ENCODE data around the gene SLC1A7.

SLC1A7 gene

GRCh38 chr1:53075761-53076163 lies 66.7 kb downstream of the SLC1A7 start:
- H4K8ac ChIP-seq (ENCODE audit: low read depth, low read length) = no peak overlapping the region
- H3K79me1 ChIP-seq (ENCODE audit: low read length) = no peaks in the 10 kb centered on the region
- no peak overlapping the region for H3K56ac ChIP-seq (ENCODE audit: low read length)
- H3K4me1 ChIP-seq (ENCODE audit: control insufficient read depth, low read depth, low read length) = no peaks in the 10 kb centered on the region
- no peaks in the 10 kb centered on the region for H3K27me3 ChIP-seq (ENCODE audit: insufficient read depth, low read length, poor library complexity)
- no peak overlapping the region for H2BK5ac ChIP-seq (ENCODE audit: low read length)
- no peak overlapping the region for H4K5ac ChIP-seq (ENCODE audit: low read length)
- no peak overlapping the region for H3K18ac ChIP-seq (ENCODE audit: low read length)
- H3K4me3 ChIP-seq (ENCODE audit: low read length) = no peak overlapping the region
- no peaks in the 10 kb centered on the region for H3K36me3 ChIP-seq (ENCODE audit: control insufficient read depth, insufficient read depth, low read length)
- H3K79me2 ChIP-seq (ENCODE audit: control insufficient read depth, insufficient read depth, low read length) = no peaks in the 10 kb centered on the region
- no peak overlapping the region for H2BK15ac ChIP-seq (replicated peaks; ENCODE audit: low read depth)
- no peak overlapping the region for H3K4ac ChIP-seq (ENCODE audit: low read depth, low read length)
- no peak overlapping the region for H3K27ac ChIP-seq (ENCODE audit: low read depth, low read length)
- no CpG with 5 or more reads among the region's 8 CpGs for WGBS (ENCODE audit: extremely low coverage, insufficient coverage, low lambda C conversion rate)
- H2AK5ac ChIP-seq (ENCODE audit: low read length) = no peak overlapping the region
- DNase-seq = no peak
- H3K4me2 ChIP-seq (ENCODE audit: low read length) = no peak overlapping the region
- no peak overlapping the region for H3K23ac ChIP-seq (ENCODE audit: low read length)
- no peak overlapping the region for H2BK120ac ChIP-seq (ENCODE audit: low read depth, low read length)
- no peak overlapping the region for H3K9ac ChIP-seq (ENCODE audit: low read length)

- no peak overlapping the region for H2BK15ac ChIP-seq (replicated peaks; ENCODE audit: low read depth)
- DNase-seq = no peak
- H3K27me3 ChIP-seq (ENCODE audit: insufficient read depth, low read length, poor library complexity) = no peaks in the 10 kb centered on the region
- no peak overlapping the region for H3K56ac ChIP-seq (ENCODE audit: low read length)
- no peaks in the 10 kb centered on the region for H3K4me1 ChIP-seq (ENCODE audit: control insufficient read depth, low read depth, low read length)
- no peak overlapping the region for H2BK5ac ChIP-seq (ENCODE audit: low read length)
- no peak overlapping the region for H3K4me3 ChIP-seq (ENCODE audit: low read length)
- H3K4me2 ChIP-seq (ENCODE audit: low read length) = no peak overlapping the region
- no peak overlapping the region for H3K18ac ChIP-seq (ENCODE audit: low read length)
- no CpG with 5 or more reads among the region's 4 CpGs for WGBS (ENCODE audit: extremely low coverage, insufficient coverage, low lambda C conversion rate)
- H4K8ac ChIP-seq (ENCODE audit: low read depth, low read length) = no peak overlapping the region
- no peak overlapping the region for H3K27ac ChIP-seq (ENCODE audit: low read depth, low read length)
- H3K79me2 ChIP-seq (ENCODE audit: control insufficient read depth, insufficient read depth, low read length) = no peaks in the 10 kb centered on the region
- H2BK120ac ChIP-seq (ENCODE audit: low read depth, low read length) = no peak overlapping the region
- H4K5ac ChIP-seq (ENCODE audit: low read length) = no peak overlapping the region
- H3K79me1 ChIP-seq (ENCODE audit: low read length) = no peaks in the 10 kb centered on the region
- no peak overlapping the region for H3K9ac ChIP-seq (ENCODE audit: low read length)
- H3K36me3 ChIP-seq (ENCODE audit: control insufficient read depth, insufficient read depth, low read length) = no peaks in the 10 kb centered on the region
- no peak overlapping the region for H2AK5ac ChIP-seq (ENCODE audit: low read length)
- no peak overlapping the region for H3K23ac ChIP-seq (ENCODE audit: low read length)
- no peak overlapping the region for H3K4ac ChIP-seq (ENCODE audit: low read depth, low read length)
Observed at GRCh38 chr1:53075206-53075605, 67.2 kb downstream of the SLC1A7 start.

DNA sequence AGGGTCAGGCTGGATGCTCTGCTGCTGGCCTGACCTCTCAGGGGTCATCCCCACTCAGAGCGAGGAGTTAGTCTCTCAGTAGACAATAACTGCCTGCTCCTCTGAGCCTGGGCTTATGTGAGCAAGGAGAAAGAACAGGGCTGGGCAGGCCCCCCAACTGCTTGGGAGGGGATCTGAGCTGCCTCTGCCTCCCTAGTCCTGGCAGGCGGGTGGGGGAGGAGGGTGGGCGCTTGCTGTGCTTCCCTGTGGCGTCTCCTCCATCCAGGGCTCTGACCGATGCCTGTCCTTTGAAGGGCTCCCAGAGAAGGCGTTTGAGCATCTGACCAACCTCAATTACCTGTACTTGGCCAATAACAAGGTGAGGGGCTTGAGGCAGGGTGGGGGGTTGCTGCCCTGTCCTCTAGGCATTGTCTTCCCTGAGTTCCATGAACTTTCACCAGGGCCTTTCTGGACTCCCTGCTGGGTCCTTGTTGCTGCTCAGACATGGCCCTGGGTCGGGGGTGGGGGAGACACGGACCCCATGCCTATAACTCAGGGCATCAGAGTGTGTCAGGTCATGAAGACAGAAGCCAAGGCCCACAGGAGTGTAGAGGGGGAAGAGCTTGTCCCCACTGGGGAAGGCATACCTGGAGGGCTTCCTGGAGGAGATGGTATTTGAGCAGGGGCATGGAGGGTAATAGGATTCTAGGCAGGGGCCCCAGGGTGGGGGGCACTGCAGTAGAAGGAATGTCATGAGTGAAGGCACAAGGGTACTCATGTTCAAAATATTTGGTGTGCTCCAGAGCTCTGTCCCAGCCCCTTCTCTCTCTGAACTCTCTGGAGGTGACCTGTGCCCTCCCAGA lies 67.9 kb downstream of the SLC1A7 start:
- no peaks in the 10 kb centered on the region for H3K36me3 ChIP-seq (ENCODE audit: control insufficient read depth, insufficient read depth, low read length)
- no peak overlapping the region for H4K5ac ChIP-seq (ENCODE audit: low read length)
- no peak overlapping the region for H2AK5ac ChIP-seq (ENCODE audit: low read length)
- H3K4me3 ChIP-seq (ENCODE audit: low read length) = no peak overlapping the region
- no peak overlapping the region for H3K23ac ChIP-seq (ENCODE audit: low read length)
- H3K79me1 ChIP-seq (ENCODE audit: low read length) = no peaks in the 10 kb centered on the region
- DNase-seq = no peak
- no peak overlapping the region for H4K8ac ChIP-seq (ENCODE audit: low read depth, low read length)
- no peak overlapping the region for H3K9ac ChIP-seq (ENCODE audit: low read length)
- H3K4me1 ChIP-seq (ENCODE audit: control insufficient read depth, low read depth, low read length) = no peaks in the 10 kb centered on the region
- H3K79me2 ChIP-seq (ENCODE audit: control insufficient read depth, insufficient read depth, low read length) = no peaks in the 10 kb centered on the region
- H3K27ac ChIP-seq (ENCODE audit: low read depth, low read length) = no peak overlapping the region
- H3K4me2 ChIP-seq (ENCODE audit: low read length) = no peak overlapping the region
- H2BK5ac ChIP-seq (ENCODE audit: low read length) = no peak overlapping the region
- H3K27me3 ChIP-seq (ENCODE audit: insufficient read depth, low read length, poor library complexity) = no peaks in the 10 kb centered on the region
- H3K4ac ChIP-seq (ENCODE audit: low read depth, low read length) = no peak overlapping the region
- H3K18ac ChIP-seq (ENCODE audit: low read length) = no peak overlapping the region
- H2BK15ac ChIP-seq (replicated peaks; ENCODE audit: low read depth) = no peak overlapping the region
- H2BK120ac ChIP-seq (ENCODE audit: low read depth, low read length) = no peak overlapping the region
- no peak overlapping the region for H3K56ac ChIP-seq (ENCODE audit: low read length)
- no CpG with 5 or more reads among the region's 8 CpGs for WGBS (ENCODE audit: extremely low coverage, insufficient coverage, low lambda C conversion rate)

- Histone ChIP-seq H3K4me3 (ENCODE audit: low read length) (no peak overlapping the region), H3K23ac (ENCODE audit: low read length) (no peak overlapping the region), H3K18ac (ENCODE audit: low read length) (no peak overlapping the region), H4K8ac (ENCODE audit: low read depth, low read length) (no peak overlapping the region), H3K4ac (ENCODE audit: low read depth, low read length) (no peak overlapping the region), H3K27ac (ENCODE audit: low read depth, low read length) (no peak overlapping the region), H3K56ac (ENCODE audit: low read length) (no peak overlapping the region), H3K36me3 (ENCODE audit: control insufficient read depth, insufficient read depth, low read length) (no peaks in the 10 kb centered on the region), H2BK120ac (ENCODE audit: low read depth, low read length) (no peak overlapping the region), H3K27me3 (ENCODE audit: insufficient read depth, low read length, poor library complexity) (no peaks in the 10 kb centered on the region), H2BK15ac (replicated peaks; ENCODE audit: low read depth) (no peak overlapping the region), H3K4me1 (ENCODE audit: control insufficient read depth, low read depth, low read length) (no peaks in the 10 kb centered on the region), H2AK5ac (ENCODE audit: low read length) (no peak overlapping the region), H2BK5ac (ENCODE audit: low read length) (no peak overlapping the region), H3K79me1 (ENCODE audit: low read length) (no peaks in the 10 kb centered on the region), H3K4me2 (ENCODE audit: low read length) (no peak overlapping the region), H3K79me2 (ENCODE audit: control insufficient read depth, insufficient read depth, low read length) (no peaks in the 10 kb centered on the region), H3K9ac (ENCODE audit: low read length) (no peak overlapping the region), H4K5ac (ENCODE audit: low read length) (no peak overlapping the region)
- no CpG with 5 or more reads among the region's 10 CpGs for WGBS (ENCODE audit: extremely low coverage, insufficient coverage, low lambda C conversion rate)
- DNase-seq = no peak
Observed at GRCh38 chr1:53073868-53074311, 68.5 kb downstream of the SLC1A7 start.

- Histone ChIP-seq H4K8ac (ENCODE audit: low read depth, low read length) (no peak overlapping the region), H3K4me1 (ENCODE audit: control insufficient read depth, low read depth, low read length) (no peaks in the 10 kb centered on the region), H2BK120ac (ENCODE audit: low read depth, low read length) (no peak overlapping the region), H3K23ac (ENCODE audit: low read length) (no peak overlapping the region), H3K79me1 (ENCODE audit: low read length) (no peaks in the 10 kb centered on the region), H2AK5ac (ENCODE audit: low read length) (no peak overlapping the region), H3K4ac (ENCODE audit: low read depth, low read length) (no peak overlapping the region), H4K5ac (ENCODE audit: low read length) (no peak overlapping the region), H3K79me2 (ENCODE audit: control insufficient read depth, insufficient read depth, low read length) (no peaks in the 10 kb centered on the region), H3K36me3 (ENCODE audit: control insufficient read depth, insufficient read depth, low read length) (no peaks in the 10 kb centered on the region), H3K9ac (ENCODE audit: low read length) (no peak overlapping the region), H2BK5ac (ENCODE audit: low read length) (no peak overlapping the region), H3K27me3 (ENCODE audit: insufficient read depth, low read length, poor library complexity) (no peaks in the 10 kb centered on the region), H3K4me2 (ENCODE audit: low read length) (no peak overlapping the region), H3K18ac (ENCODE audit: low read length) (no peak overlapping the region), H3K27ac (ENCODE audit: low read depth, low read length) (no peak overlapping the region), H3K4me3 (ENCODE audit: low read length) (no peak overlapping the region), H2BK15ac (replicated peaks; ENCODE audit: low read depth) (no peak overlapping the region), H3K56ac (ENCODE audit: low read length) (no peak overlapping the region)
- WGBS (ENCODE audit: extremely low coverage, insufficient coverage, low lambda C conversion rate) = no CpG with 5 or more reads among the region's 7 CpGs
- DNase-seq = no peak
Observed at GRCh38 chr1:53073287-53073686, 69.2 kb downstream of the SLC1A7 start.

DNA sequence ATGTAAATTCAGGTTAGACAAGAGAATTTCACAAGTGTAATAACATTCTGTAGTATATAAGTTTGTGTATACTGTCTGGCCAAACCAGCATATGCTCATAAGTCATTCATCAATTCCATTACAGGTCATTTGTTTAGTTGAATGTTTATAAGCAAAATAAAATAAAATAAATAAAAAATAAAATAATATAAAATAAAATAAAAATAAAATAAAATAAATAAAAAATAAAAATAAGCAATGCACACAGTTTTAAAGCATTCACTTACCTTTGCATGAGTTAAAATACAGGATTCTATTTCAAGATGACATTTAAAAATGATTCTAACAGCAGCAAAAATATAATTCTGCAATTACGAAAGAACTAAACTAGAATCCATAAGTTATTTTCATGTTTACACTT lies 70.5 kb downstream of the SLC1A7 start:
- DNase-seq = no peak
- no peak overlapping the region for H3K56ac ChIP-seq (ENCODE audit: low read length)
- H3K4me3 ChIP-seq (ENCODE audit: low read length) = no peak overlapping the region
- no peaks in the 10 kb centered on the region for H3K4me1 ChIP-seq (ENCODE audit: control insufficient read depth, low read depth, low read length)
- no peak overlapping the region for H3K27ac ChIP-seq (ENCODE audit: low read depth, low read length)
- H3K79me1 ChIP-seq (ENCODE audit: low read length) = no peaks in the 10 kb centered on the region
- no peaks in the 10 kb centered on the region for H3K79me2 ChIP-seq (ENCODE audit: control insufficient read depth, insufficient read depth, low read length)
- no peak overlapping the region for H3K9ac ChIP-seq (ENCODE audit: low read length)
- H3K36me3 ChIP-seq (ENCODE audit: control insufficient read depth, insufficient read depth, low read length) = no peaks in the 10 kb centered on the region
- no peak overlapping the region for H2BK5ac ChIP-seq (ENCODE audit: low read length)
- no peak overlapping the region for H2BK120ac ChIP-seq (ENCODE audit: low read depth, low read length)
- no peak overlapping the region for H3K18ac ChIP-seq (ENCODE audit: low read length)
- no peak overlapping the region for H3K4me2 ChIP-seq (ENCODE audit: low read length)
- no peak overlapping the region for H4K8ac ChIP-seq (ENCODE audit: low read depth, low read length)
- H2BK15ac ChIP-seq (replicated peaks; ENCODE audit: low read depth) = no peak overlapping the region
- H2AK5ac ChIP-seq (ENCODE audit: low read length) = no peak overlapping the region
- no peak overlapping the region for H3K4ac ChIP-seq (ENCODE audit: low read depth, low read length)
- H4K5ac ChIP-seq (ENCODE audit: low read length) = no peak overlapping the region
- no CpG with 5 or more reads among the region's 1 CpG for WGBS (ENCODE audit: extremely low coverage, insufficient coverage, low lambda C conversion rate)
- H3K27me3 ChIP-seq (ENCODE audit: insufficient read depth, low read length, poor library complexity) = no peaks in the 10 kb centered on the region
- no peak overlapping the region for H3K23ac ChIP-seq (ENCODE audit: low read length)
